AG09309 (cell line): ENCODE data around the gene TRAK2.
"Not testable (repeated sequence)": the region's sequence is repeated elsewhere in the genome, so short reads cannot be mapped to it uniquely, and the experiment has no call there.

ENCODE experiments used
- DNase-seq: peaks from one replicate; pipeline ENCODE4 v3.0.0-alpha.2; 2010; ENCODE audit warnings: low read depth
- H3K4me3 ChIP-seq: 2 replicates; pipeline ENCODE4 v1.5.1; 2011; ENCODE audit warnings: mild to moderate bottlenecking, low read depth, low read length, moderate library complexity; ENCODE audit not compliant: control insufficient read depth
- TF ChIP-seq, protein P1 (sequence below): IDR thresholded peaks from 2 replicates; pipeline ENCODE4 v1.5.1; 2011; ENCODE audit warnings: mild to moderate bottlenecking, low read depth, low read length, inconsistent platforms; ENCODE audit not compliant: insufficient read depth, control insufficient read depth; ENCODE audit errors: missing control alignments

TRAK2 gene, protein sequence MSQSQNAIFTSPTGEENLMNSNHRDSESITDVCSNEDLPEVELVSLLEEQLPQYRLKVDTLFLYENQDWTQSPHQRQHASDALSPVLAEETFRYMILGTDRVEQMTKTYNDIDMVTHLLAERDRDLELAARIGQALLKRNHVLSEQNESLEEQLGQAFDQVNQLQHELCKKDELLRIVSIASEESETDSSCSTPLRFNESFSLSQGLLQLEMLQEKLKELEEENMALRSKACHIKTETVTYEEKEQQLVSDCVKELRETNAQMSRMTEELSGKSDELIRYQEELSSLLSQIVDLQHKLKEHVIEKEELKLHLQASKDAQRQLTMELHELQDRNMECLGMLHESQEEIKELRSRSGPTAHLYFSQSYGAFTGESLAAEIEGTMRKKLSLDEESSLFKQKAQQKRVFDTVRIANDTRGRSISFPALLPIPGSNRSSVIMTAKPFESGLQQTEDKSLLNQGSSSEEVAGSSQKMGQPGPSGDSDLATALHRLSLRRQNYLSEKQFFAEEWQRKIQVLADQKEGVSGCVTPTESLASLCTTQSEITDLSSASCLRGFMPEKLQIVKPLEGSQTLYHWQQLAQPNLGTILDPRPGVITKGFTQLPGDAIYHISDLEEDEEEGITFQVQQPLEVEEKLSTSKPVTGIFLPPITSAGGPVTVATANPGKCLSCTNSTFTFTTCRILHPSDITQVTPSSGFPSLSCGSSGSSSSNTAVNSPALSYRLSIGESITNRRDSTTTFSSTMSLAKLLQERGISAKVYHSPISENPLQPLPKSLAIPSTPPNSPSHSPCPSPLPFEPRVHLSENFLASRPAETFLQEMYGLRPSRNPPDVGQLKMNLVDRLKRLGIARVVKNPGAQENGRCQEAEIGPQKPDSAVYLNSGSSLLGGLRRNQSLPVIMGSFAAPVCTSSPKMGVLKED

DNA sequence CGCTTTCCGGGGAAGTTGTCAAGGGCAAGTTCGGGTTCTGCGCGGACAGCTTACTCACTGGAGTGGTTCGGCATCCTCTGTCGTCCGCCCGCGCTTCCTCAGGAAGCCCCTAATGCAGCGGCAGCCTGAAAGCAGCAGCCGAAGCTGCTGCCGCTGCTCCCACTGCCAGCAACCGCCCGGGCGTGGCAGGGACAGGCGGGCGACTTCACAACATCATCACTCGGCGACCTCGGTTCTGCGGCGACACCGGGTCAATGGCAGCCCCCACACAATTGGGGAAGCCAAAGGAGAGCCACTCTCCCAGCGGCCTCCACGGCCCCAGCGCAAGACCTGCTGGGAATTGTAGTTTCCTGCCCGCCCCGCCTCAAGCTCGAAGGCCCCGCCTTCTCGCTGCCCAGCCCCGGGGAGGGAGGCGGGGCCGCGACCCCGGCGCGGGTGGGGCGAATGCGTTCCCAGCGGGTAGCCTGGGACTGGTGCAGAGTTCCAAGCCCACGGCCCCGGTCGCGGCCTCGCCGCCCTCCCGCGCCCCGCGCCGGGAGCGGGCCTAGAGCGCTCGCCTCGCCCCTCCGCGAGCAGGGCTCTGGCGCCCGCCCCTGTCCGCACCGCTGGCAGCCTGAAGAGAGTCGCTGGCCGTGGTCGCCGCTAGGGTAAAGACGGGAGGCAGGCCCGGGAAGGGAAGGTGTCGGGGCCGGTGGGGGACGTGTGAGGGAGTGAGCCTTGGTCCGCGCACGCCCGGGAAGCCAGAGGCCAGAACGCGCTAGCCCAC is at the start of gene TRAK2, which contains the start of gene STRADB:
TRAK2 (minus strand) TSS at position 167 of the 766 bp plus-strand sequence. CDS start 30,951 bp downstream, outside the sequence.
STRADB (plus strand) TSS at position 449 of the 766 bp plus-strand sequence. CDS start 3,101 bp downstream, outside the sequence.
- DNase-seq: peak; percentile 74
- peak within 1 kb of the TSS; percentile 74 for H3K4me3 ChIP-seq
- TF ChIP-seq, protein P1, sequence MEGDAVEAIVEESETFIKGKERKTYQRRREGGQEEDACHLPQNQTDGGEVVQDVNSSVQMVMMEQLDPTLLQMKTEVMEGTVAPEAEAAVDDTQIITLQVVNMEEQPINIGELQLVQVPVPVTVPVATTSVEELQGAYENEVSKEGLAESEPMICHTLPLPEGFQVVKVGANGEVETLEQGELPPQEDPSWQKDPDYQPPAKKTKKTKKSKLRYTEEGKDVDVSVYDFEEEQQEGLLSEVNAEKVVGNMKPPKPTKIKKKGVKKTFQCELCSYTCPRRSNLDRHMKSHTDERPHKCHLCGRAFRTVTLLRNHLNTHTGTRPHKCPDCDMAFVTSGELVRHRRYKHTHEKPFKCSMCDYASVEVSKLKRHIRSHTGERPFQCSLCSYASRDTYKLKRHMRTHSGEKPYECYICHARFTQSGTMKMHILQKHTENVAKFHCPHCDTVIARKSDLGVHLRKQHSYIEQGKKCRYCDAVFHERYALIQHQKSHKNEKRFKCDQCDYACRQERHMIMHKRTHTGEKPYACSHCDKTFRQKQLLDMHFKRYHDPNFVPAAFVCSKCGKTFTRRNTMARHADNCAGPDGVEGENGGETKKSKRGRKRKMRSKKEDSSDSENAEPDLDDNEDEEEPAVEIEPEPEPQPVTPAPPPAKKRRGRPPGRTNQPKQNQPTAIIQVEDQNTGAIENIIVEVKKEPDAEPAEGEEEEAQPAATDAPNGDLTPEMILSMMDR: peak; percentile 44

DNA sequence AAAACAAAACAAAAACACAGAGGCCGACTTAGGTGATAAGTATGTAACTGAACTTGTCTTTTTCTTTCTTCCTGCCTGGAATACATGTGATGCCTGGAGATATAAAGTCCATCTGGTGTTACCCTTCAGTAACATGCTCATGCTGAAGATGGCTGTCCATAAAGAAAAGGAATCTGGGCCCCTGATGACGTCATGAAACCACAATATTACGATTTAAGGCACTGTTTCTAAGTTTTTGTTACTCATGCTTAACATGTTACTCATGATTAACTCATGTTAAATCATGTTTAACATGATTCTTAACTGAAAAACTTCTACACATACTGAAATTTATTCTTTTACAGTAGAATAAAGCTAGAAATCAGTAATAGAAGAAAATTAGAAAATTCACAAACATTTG is 49.3 kb upstream of the TRAK2 start:
- H3K4me3 ChIP-seq: no peak overlapping the region
- TF ChIP-seq, protein P1: no peak
- no peak for DNase-seq

DNA sequence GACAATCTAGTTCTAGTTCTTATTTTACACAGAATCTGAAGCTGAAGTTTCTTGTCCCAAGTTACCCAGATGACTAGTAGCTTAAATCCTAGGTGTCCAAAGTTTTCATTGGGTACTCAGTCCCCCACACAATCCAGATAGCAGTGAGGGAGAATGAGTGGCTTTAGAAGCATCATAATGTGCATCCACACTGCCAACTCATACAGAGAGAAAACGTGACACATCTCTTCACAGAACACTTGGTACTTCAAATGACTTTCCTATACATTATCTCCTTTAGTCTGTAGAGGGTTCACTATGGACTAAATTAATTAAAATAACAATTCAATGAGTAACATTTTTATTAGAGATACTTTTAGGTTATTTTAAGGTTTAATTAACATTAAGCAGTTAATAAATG is 45.5 kb upstream of the TRAK2 start:
- TF ChIP-seq, protein P1: no peak
- H3K4me3 ChIP-seq: no peak overlapping the region
- no peak for DNase-seq

DNA sequence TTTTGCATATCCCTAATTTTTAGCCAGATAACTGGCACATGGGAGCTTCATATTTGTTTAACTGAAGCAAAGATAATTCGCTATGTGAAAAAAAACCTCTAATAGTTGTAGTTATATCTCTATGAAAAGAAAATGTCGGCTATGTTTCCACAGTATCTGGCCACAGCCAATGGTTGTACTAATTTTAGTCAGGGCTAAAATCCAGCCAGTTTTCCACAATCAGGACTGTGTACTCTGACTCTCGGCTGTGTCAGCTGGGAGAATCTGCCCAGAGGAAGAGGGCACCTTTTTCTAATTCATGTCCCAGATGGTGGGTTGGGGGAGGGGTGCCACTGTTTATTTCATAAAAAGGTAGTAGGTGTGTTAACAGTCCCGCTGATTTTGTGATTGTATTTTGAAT is 39.0 kb upstream of the TRAK2 start:
- DNase-seq: no peak
- TF ChIP-seq, protein P1: no peak
- no peak overlapping the region for H3K4me3 ChIP-seq

DNA sequence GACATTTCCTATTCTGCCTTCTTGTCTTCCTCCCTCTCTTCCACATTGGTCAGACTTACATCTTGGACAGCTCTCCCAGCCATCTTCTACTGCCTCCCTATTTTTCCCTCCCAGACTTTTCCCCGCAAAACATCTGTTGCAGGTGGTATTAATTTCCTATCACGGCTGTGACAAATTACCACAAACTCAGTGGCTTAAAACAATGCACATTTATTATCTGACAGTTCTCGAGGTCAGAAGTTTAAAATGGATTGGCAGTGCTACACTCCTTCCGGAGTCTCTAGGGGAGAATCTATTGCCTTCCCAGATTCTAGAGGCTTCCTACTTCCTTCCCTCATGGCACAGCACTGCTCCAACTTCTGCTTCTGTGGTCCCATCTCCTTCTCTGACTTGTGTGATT is 33.5 kb upstream of the TRAK2 start:
- no peak overlapping the region for H3K4me3 ChIP-seq
- TF ChIP-seq, protein P1: no peak
- no peak for DNase-seq

DNA sequence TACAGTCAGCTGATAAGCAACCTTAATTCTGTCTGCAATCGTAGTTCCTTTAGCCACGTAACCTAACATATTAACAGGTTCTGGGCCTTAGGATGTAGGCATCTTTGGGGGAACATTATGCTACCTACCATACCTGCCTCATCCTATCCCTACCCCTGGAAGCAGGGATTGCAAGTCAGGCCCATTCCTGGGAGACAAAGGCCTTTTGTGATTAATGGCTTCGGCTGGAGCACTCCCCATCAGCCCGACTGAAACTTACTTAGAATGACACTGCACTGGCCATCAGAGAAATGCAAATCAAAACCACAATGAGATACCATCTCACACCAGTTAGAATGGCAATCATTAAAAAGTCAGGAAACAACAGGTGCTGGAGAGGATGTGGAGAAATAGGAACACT is 32.5 kb upstream of the TRAK2 start:
- not testable (repeated sequence) for H3K4me3 ChIP-seq, DNase-seq
